ENCODE results near the gene SLC9A7.

SLC9A7 gene

GRCh38 chrX:46571423-46572339 lies 187.2 kb downstream of the SLC9A7 start:
- no peak for TF ChIP-seq CTCF (IDR thresholded peaks at IDR 0.05; ENCODE audit: unreplicated experiment in 3 of 3)
- Mint-ChIP-seq H3K27me3 (ENCODE audit: low read depth) (peaks cover 35% of the 10 kb centered on the region), H3K27ac (no peak overlapping the region), H3K4me1 (peaks cover 5% of the 10 kb centered on the region), H3K9me3 (peaks cover 18% of the 10 kb centered on the region), H3K36me3 (ENCODE audit: low read depth) (no peaks in the 10 kb centered on the region), H3K4me3 (peak overlapping the region in 1 of 3 experiments; percentile 24)

GRCh38 chrX:46569621-46570020 lies 189.3 kb downstream of the SLC9A7 start:
- peaks cover 20% of the 10 kb centered on the region for H3K27me3 Mint-ChIP-seq (ENCODE audit: low read depth)
- peaks cover 17% of the 10 kb centered on the region for H3K9me3 Mint-ChIP-seq
- H3K27ac Mint-ChIP-seq: no peak overlapping the region
- no peak for TF ChIP-seq CTCF (IDR thresholded peaks at IDR 0.05; ENCODE audit: unreplicated experiment in 3 of 3)
- H3K4me1 Mint-ChIP-seq: no peaks in the 10 kb centered on the region
- no peak overlapping the region for H3K4me3 Mint-ChIP-seq
- H3K36me3 Mint-ChIP-seq (ENCODE audit: low read depth): no peaks in the 10 kb centered on the region

GRCh38 chrX:46567388-46567787 lies 191.5 kb downstream of the SLC9A7 start:
- peaks cover 18% of the 10 kb centered on the region for H3K9me3 Mint-ChIP-seq
- H3K36me3 Mint-ChIP-seq (ENCODE audit: low read depth): peaks cover 3% of the 10 kb centered on the region
- H3K4me1 Mint-ChIP-seq: no peaks in the 10 kb centered on the region
- no peak overlapping the region for H3K4me3 Mint-ChIP-seq
- peaks cover 10% of the 10 kb centered on the region for H3K27me3 Mint-ChIP-seq (ENCODE audit: low read depth)
- no peak for TF ChIP-seq CTCF (IDR thresholded peaks at IDR 0.05; ENCODE audit: unreplicated experiment in 3 of 3)
- no peak overlapping the region for H3K27ac Mint-ChIP-seq

DNA sequence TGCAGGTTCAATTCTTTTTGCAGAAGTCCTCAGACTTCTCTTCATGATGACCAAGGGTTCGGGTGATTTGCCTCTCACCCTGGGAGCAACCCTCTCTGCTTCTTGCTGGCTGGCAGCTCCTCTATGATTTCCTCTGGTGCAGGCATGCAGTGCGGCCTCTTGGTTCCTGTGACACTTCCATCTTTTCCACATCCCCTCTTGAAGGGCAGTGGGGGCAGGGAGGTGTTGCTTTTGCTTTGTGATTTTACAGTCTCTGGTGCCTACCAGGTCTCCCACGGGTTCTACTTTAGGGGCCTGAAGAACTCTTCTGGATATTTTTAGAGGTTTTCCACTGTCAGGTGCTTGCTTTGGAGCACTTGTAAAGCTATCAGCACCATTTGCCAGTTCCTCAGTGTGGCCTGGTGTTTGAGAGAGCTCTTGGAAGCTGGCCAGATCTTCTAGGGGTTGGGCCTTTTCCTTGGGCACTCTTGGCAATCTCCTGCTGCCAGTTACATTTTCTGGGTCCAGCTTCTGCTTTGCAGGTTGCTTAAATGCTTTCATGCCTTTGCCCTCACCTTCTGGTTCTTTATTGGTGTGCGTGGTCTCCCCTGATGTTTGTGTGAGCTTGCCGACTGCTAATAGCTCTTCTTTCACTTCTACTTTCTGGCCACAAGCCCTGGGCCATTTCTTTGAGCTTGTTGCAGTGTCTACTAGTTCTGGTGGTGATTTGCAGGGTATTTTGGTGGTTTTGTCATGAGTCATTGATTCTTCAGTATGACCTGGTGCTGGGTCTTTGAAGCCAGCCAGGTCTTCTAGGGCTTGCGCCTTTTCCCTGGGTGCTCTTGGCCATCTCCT lies 196.9 kb downstream of the SLC9A7 start:
- H3K4me1 Mint-ChIP-seq: no peaks in the 10 kb centered on the region
- H3K36me3 Mint-ChIP-seq (ENCODE audit: low read depth): peaks cover 3% of the 10 kb centered on the region
- H3K9me3 Mint-ChIP-seq: peaks cover 10% of the 10 kb centered on the region
- no peak overlapping the region for H3K27ac Mint-ChIP-seq
- no peak for TF ChIP-seq CTCF (IDR thresholded peaks at IDR 0.05; ENCODE audit: unreplicated experiment in 3 of 3)
- H3K27me3 Mint-ChIP-seq (ENCODE audit: low read depth): no peaks in the 10 kb centered on the region
- H3K4me3 Mint-ChIP-seq: no peak overlapping the region

DNA sequence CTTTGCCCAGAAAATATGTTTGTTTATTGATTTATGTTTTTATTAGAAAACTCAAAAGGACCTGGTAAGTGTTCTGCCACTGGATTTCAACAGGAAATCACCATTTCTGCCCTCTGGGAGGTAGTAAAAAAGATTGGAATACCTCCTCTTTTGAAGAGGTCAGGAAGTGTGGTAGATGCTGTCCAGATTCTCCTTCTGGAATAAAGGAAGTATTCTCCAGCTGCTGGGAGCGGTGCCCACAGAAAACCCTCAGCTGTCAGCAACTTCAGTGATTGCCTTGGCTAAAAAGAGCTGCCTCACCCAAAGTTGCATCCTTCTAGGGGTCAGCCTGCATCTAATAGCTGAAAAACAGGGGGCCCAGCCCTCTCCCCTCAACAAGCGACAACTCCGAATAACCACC lies 199.9 kb downstream of the SLC9A7 start:
- Mint-ChIP-seq H3K4me3 (no peak overlapping the region), H3K27ac (no peak overlapping the region), H3K36me3 (ENCODE audit: low read depth) (no peaks in the 10 kb centered on the region), H3K27me3 (ENCODE audit: low read depth) (no peaks in the 10 kb centered on the region), H3K9me3 (peaks cover 7% of the 10 kb centered on the region), H3K4me1 (no peaks in the 10 kb centered on the region)
- no peak for TF ChIP-seq CTCF (IDR thresholded peaks at IDR 0.05; ENCODE audit: unreplicated experiment in 3 of 3)

Data from nephron (organoid).